ENCODE data around the gene RBMX.

Gene RBMX

DNA sequence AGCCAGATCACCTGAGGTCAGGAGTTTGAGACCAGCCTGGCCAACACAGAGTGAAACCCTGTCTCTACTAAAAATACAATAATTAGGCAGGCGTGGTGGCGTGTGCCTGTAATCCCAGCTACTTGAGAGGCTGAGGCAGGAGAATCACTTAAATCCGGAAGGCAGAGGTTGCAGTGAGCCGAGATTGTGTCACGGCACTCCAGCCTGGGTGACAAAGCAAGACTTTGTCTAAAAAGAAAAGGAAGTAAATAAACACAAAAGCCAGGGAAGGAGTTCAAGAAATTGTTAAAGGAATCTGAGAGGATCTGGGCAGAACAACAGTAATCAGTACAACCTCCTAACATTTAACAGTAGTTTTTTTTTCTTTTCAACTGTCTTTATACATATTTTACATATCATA lies 51.1 kb downstream of the RBMX start:
- DNase-seq: no peak

- no peak for DNase-seq
These were observed 51.7 kb downstream of the RBMX start for GRCh38 chrX:136828830-136829229.

GRCh38 chrX:136827026-136827425 lies 53.5 kb downstream of the RBMX start:
- no peak for DNase-seq

DNA sequence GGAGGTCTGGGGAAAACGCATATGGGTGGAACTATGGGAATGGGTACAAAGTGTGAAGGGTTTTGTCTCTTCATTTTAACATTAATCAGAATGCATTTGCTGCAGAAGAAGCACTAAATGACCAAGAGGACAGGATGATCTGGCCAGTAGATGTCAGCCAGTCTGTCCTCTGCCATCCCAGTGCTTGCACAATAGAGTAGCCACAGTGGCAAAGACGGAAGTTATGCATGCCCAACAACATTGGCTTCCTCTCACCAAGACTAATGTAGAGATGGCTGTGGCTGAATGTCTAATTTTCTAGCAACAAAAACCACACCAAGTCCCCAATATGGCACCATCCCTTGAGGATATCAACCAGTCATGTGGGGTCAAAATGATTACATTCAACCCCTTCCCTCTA lies 54.8 kb downstream of the RBMX start:
- DNase-seq: no peak
